Measurements from ENCODE around the gene CABCOCO1.

CABCOCO1 gene

GRCh38 chr10:61812052-61812721 lies 149.5 kb downstream of the CABCOCO1 start:
- no peak for TF ChIP-seq CTCF (IDR thresholded peaks at IDR 0.05; ENCODE audit: insufficient read depth, low read length, poor library complexity, severe bottlenecking)
- H3K4me3 ChIP-seq (replicated peaks; ENCODE audit: low read depth, low read length), result no peak overlapping the region
- no peaks in the 10 kb centered on the region; the same call in 1 of the 2 replicates for H3K27me3 ChIP-seq (replicated peaks; ENCODE audit: control insufficient read depth, insufficient read depth, low read length)
- no peak for DNase-seq (ENCODE audit: extremely low read depth, insufficient read length)
- no peaks in the 10 kb centered on the region for H3K36me3 ChIP-seq (ENCODE audit: control insufficient read depth, insufficient read depth, low read length)

DNA sequence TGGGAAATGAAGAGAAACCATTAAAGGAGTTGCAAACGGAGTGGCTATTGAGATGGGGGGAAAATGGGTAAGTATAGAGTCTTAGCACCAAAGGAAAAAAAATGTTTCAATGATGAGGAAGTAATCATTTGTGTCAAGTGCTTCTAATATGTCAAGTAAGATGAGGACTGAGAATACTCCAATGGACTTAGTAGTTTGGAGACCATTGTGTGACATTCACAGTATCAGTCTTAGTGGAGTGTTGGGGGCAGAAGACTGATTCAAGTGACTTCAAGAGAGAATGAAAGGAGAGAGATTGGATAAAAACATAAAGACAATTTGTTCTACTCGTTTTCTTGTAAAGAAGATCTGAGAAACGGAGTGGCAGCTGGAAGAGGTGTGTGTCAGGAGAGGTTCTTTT lies 150.2 kb downstream of the CABCOCO1 start:
- no peak for TF ChIP-seq CTCF (IDR thresholded peaks at IDR 0.05; ENCODE audit: insufficient read depth, low read length, poor library complexity, severe bottlenecking)
- Histone ChIP-seq H3K36me3 (ENCODE audit: control insufficient read depth, insufficient read depth, low read length) (no peaks in the 10 kb centered on the region), H3K27me3 (replicated peaks; ENCODE audit: control insufficient read depth, insufficient read depth, low read length) (no peaks in the 10 kb centered on the region; the same call in 1 of the 2 replicates), H3K4me3 (replicated peaks; ENCODE audit: low read depth, low read length) (no peak overlapping the region)
- no peak for DNase-seq (ENCODE audit: extremely low read depth, insufficient read length)

GRCh38 chr10:61814160-61814559 lies 151.4 kb downstream of the CABCOCO1 start:
- Histone ChIP-seq H3K27me3 (replicated peaks; ENCODE audit: control insufficient read depth, insufficient read depth, low read length) (no peaks in the 10 kb centered on the region), H3K36me3 (ENCODE audit: control insufficient read depth, insufficient read depth, low read length) (no peaks in the 10 kb centered on the region), H3K4me3 (replicated peaks; ENCODE audit: low read depth, low read length) (no peak overlapping the region)
- no peak for TF ChIP-seq CTCF (IDR thresholded peaks at IDR 0.05; ENCODE audit: insufficient read depth, low read length, poor library complexity, severe bottlenecking)
- DNase-seq (ENCODE audit: extremely low read depth, insufficient read length), result no peak

DNA sequence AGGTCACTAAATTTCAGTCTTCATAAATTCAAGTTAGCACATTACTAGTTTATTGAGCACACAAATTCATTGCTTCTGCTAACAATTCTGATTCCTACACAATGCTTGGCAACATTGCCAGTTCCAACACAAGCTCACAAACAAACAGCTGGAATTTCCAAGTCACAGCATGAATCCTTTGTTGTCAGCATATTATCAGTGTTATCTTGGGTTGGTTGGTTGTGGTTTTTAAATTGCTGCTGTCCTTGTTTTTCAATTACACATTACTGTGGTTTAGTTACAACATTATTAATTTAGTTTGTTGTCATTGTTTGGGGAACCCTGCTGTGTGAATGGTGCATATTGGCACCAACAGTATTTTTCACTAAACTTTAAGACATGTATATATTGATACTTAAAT lies 152.8 kb downstream of the CABCOCO1 start:
- TF ChIP-seq CTCF (IDR thresholded peaks at IDR 0.05; ENCODE audit: insufficient read depth, low read length, poor library complexity, severe bottlenecking), result no peak

More for the DNA sequence above, 152.8 kb downstream of the CABCOCO1 start:
- no peak for DNase-seq (ENCODE audit: extremely low read depth, insufficient read length)
- Histone ChIP-seq H3K27me3 (replicated peaks; ENCODE audit: control insufficient read depth, insufficient read depth, low read length) (no peaks in the 10 kb centered on the region), H3K36me3 (ENCODE audit: control insufficient read depth, insufficient read depth, low read length) (no peaks in the 10 kb centered on the region), H3K4me3 (replicated peaks; ENCODE audit: low read depth, low read length) (no peak overlapping the region)

Data from GM06990 (cell line).